Fibroblast of skin of right biceps (primary cell): Measurements from ENCODE around the gene FAM120A.
A peak's percentile ranks its signal among the peaks of the same experiment; 100 is the strongest.
"Not testable (repeated sequence)": the region's sequence is repeated elsewhere in the genome, so short reads cannot be mapped to it uniquely, and the experiment has no call there.

Experiments
- DNase-seq: peaks from one replicate; pipeline ENCODE4 v3.0.0-alpha.2; 2013

FAM120A gene

GRCh38 chr9:93475108-93475507 lies 23.6 kb downstream of the FAM120A start:
- DNase-seq: no peak

GRCh38 chr9:93475856-93476255 lies 24.4 kb downstream of the FAM120A start:
- no peak for DNase-seq

GRCh38 chr9:93476924-93477323 lies 25.4 kb downstream of the FAM120A start:
- DNase-seq: no peak

- DNase-seq: no peak
Measured at GRCh38 chr9:93477397-93477796, 25.9 kb downstream of the FAM120A start.

DNA sequence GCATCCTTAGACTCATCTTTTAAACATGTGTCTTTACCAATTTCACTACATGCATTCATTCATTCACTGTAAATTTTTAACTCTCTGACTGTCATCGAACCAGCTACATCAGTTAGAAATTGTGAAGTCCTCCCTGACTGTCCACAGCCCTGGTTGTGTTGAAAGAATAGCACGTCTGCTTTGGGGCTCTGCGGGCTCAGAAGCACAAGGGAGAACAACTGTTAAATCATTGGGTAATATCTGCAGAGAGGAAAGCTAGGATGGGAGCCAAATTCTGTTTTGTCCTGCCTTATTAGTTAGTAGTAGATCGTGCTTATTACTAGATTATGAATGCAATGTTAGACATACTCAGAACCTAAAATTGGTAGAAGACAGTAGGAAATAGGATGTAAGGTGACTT lies 28.2 kb downstream of the FAM120A start:
- peak; percentile 18 for DNase-seq

- DNase-seq: no peak
Measured at GRCh38 chr9:93480262-93480661, 28.8 kb downstream of the FAM120A start.

- no peak for DNase-seq
Measured at GRCh38 chr9:93480728-93481324, 29.3 kb downstream of the FAM120A start.

DNA sequence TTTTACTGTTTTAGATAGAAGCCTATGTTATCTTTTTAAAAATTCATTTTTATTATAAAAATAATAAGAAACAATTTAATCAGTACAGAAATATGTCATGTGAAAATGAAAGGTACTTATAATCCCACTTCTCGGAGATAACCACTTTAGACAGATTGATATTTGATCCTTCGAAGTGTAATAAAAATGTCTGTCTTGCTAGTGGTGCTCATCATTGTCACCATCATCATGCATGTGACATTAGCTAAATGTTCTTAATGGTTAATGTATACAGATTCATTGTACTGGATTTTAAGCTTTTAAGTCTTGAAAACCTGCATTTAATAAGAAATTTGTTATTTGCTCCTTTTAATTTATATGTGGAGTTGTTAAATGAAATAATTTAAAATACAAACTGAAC lies 32.0 kb downstream of the FAM120A start:
- DNase-seq: no peak

GRCh38 chr9:93486268-93486667 lies 34.8 kb downstream of the FAM120A start:
- DNase-seq: no peak

DNA sequence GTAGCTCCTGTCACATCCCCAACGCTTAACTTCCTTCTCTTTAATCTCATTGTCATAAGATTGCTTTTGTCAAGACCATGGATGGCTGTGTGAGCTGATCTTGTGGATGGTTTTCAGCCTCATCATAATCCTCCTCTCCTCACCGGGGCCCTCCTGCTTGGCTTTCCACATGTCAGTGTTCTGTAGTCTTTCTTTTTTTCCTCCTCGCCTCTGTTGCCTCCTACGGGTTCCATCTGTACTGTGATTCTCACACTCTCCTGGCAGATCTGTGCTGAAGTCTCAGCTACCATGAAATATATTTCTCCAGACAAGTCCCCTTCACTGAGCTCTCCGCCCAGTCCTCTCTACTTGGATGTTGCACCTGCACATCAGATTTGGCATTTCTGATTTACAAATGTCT lies 36.8 kb downstream of the FAM120A start:
- DNase-seq: no peak

DNA sequence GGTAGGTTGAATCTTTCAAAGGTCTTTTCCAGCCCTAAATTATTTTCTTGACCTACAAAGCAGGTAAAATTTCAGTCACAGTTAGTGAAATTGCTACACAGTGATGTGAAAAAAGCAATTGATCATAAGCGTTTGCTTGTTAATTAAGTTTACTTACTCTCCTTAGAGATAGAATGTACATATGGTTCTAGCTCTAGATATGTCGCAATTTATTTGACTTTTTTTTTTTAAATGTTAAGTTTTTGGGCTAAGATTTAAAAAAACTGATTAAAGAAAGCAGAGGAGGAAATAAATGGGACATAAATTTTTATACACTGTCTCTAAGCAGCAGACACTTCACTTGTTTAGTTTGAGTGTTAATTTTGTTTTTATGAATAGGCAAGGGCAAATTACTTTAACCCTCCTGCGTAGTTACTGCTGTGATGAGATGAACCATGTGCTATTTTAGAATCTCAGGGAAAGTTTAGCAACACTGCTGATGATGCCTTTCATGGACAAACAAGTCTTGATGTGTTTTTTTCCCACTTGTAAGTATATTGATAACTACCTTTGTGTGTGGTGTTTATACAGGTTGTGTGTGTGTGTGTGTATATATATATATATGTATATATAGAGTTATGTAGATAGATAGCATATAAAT lies 40.2 kb downstream of the FAM120A start:
- DNase-seq: no peak

DNA sequence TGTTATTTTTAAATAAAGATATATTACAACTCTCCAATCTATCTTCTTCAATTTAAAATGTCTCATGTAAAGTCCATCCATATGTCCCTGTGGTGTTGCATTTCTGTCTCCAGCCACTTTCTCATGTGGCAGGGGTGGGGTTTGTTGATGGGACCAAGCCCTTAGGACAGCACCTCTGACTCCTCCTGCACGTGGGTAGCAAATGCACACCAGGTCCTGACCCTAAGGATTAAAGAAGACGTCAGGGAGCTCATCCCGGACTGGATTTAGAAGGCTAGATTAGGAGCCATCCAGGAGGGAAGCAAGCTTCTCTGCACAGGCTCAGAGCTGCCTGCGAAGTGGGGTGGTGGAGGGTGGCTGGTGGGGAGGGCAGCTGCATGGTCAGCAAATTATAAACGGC lies 40.8 kb downstream of the FAM120A start:
- DNase-seq: no peak

DNA sequence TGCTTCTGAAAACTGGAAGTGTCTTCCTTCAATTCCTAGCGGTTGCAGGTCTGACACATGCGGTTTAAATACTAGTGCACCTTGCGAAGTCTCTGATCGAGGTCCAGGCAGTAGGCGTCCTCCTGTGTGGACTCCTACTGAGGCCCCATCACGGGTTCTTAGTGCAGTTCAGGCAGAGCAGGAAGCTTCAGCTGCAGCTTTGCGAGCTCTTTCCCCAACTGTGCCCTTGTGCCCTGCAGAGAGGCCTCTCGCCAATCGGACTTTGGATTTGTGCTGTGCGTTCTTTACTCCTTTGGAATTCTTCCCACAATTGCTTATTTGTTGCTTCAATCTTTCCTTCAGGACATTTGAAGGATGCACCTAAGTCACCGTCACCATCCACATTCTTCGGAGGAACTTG lies 42.5 kb downstream of the FAM120A start:
- DNase-seq: no peak

GRCh38 chr9:93496285-93496684 lies 44.8 kb downstream of the FAM120A start:
- no peak for DNase-seq

- no peak for DNase-seq
Measured at GRCh38 chr9:93500571-93501298, 49.2 kb downstream of the FAM120A start.

DNA sequence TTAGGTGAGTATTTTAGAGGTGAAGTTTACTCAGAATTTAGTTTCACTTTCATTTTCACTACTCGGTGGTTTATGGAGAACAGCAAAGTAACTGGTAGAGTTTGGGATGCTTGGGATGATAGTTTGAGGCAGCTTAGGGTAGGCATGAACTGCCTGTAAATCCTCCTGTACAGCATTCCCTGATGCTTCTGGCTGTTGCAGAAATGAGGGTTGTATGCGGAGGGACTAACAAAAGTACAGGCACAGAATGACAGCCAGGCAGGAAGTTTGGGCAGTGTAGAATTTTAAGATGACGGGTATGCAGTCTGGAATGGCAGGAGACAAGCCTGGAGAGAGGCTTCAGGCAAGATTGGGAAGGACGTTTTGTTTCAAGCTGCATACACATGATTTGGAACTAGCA lies 49.9 kb downstream of the FAM120A start:
- no peak for DNase-seq

DNA sequence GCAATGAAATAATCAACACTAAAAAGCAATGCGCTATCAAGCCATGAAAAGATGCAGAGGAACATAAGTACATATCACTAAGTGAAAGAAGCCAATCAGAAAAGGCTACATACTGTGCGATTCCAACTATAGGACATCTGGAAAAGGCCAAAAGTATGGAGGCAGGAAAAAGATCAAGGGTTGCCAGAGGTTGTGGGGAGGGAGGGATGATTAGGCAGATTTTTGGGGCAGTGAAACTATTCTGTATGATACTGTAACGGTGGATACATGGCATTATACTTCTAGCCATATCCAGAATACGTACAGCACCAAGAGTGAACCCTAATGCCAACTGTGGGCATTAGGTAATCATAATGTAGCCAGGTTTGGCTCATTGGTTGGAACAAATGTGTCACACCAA lies 51.9 kb downstream of the FAM120A start:
- DNase-seq: no peak

- DNase-seq: no peak
Measured at GRCh38 chr9:93505541-93506132, 54.2 kb downstream of the FAM120A start.

GRCh38 chr9:93507768-93508167 lies 56.3 kb downstream of the FAM120A start:
- DNase-seq: no peak

- no peak for DNase-seq
Measured at GRCh38 chr9:93508207-93508606, 56.7 kb downstream of the FAM120A start.

GRCh38 chr9:93509084-93509483 lies 57.6 kb downstream of the FAM120A start:
- no peak for DNase-seq

DNA sequence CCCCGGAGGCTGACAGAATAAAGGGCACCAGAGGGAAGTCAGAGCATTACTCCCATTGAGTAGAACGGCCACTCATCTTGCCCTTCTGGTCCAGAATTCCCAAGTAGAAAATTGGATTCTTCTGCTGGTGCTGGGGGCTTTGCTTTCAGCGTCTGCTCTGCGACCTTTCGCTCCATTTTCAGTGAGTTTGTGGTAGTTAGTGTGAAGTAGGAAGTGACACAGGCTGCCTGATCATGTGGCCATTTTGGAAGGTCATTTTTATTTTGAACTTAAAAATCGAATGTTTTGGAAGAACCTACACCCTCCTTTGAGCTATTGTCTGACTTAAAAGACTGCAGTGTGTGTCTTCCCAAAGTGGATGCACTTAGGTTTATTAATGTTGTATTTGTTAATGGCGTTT lies 58.6 kb downstream of the FAM120A start:
- DNase-seq: no peak

- DNase-seq: not testable (repeated sequence)
Measured at GRCh38 chr9:93511228-93511627, 59.7 kb downstream of the FAM120A start.
